ENCODE measurements around the gene PARP16. TPM values are rescaled to one million over a fixed set of nuclear protein-coding genes. Genes with fewer than 3 reads are reported as not detected.

Gene PARP16
- polyA plus RNA-seq, 1 donor from 2014 or later = 23.5 TPM

DNA sequence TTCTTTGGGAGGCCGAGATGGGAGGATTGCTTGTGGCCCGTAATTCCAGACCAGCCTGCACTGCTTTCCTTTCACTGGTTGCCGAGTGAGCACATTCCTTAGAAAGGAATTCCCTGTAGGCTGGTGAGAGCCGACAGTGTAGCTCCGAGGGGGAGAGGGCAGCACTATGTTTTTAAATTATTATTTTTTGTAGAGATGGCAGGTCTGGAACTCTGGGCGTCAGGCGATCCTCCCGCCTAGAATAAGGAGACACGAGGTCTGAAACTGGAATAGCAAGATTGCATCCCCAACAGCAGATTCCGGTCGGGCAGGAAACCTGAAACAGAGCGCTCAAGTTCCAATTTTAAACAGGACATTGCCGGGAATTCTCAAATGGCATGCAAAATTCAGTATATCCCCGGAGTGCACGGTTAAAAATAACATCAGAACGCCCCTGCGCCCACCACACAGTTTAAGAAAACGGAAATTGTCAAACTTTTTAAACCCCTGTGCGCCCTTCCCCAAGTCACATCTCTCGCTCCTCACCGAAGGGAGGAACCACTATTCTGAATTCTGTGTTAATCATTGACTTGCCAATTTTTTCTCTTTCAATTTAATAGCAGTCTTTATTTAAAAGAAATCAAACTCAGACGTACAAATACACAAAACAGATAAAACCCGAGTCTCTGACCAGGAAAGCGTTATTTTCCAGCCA is 17.2 kb upstream of the PARP16 start:
- Mint-ChIP-seq H3K27me3 (no peaks in the 10 kb centered on the region), H3K27ac (peak overlapping the region; percentile 99 to 100 (median 100)), H3K36me3 (no peaks in the 10 kb centered on the region), H3K9me3 (no peaks in the 10 kb centered on the region), H3K4me1 (peaks cover 16 to 22% (median 21%) of the 10 kb centered on the region in 3 donors), H3K4me3 (peak overlapping the region; percentile 92 to 100 (median 98))

DNA sequence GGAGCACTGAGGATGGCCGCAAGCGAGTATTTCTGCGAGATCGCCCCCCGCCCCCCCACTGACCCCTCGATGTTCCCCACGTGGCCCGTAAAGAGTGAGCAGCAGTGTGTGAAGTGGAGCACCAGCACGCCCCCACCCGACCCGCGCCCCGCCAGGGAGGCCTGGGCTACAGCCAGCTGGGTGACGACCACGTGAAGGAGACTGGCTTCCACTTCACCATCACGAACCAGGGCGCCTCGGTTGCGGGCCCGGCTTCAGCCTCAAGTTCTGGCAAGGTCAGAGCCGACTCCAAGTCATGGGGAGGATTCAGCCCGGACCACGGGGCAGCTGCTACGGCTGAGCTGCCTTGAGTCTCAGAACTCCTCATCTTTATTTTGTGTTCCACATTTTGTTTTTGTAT is 15.4 kb upstream of the PARP16 start:
- Mint-ChIP-seq H3K4me3 (peak overlapping the region in 1 of 4 donors; percentile 70), H3K9me3 (no peaks in the 10 kb centered on the region), H3K27me3 (no peaks in the 10 kb centered on the region), H3K27ac (peak overlapping the region in 2 of 3 donors; percentile 56 to 76), H3K4me1 (peaks cover 22 to 29% (median 26%) of the 10 kb centered on the region in 3 donors), H3K36me3 (no peaks in the 10 kb centered on the region)

DNA sequence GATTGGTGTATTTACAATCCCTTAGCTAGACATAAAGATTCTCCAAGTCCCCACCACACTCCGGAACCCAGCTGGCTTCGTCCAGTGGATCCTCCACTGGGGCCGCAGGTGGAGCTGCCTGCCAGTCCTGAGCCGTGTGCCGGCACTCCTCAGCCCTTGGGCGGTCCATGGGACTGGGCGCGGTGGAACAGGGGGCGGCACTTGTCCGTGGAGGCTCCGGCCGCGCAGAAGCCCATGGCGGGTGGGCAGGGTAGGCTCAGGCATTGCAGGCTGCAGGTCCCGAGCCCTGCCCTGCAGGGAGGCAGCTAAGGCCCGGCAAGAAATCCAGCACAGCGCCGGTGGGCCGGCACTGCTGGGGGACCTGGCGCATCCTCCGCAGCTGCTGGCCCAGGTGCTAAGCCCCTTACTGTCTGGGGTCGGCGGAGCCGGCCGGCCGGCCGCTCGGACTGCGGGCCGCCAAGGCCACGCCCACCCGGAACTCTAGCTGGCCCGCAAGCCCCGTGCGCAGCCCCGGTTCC is 14.3 kb upstream of the PARP16 start:
- no peaks in the 10 kb centered on the region for H3K36me3 Mint-ChIP-seq
- no peaks in the 10 kb centered on the region for H3K9me3 Mint-ChIP-seq
- peaks cover 30 to 34% (median 31%) of the 10 kb centered on the region in 3 donors for H3K4me1 Mint-ChIP-seq
- H3K27ac Mint-ChIP-seq = peak overlapping the region in 1 of 3 donors; percentile 90
- peak overlapping the region in 2 of 4 donors; percentile 88 to 95 for H3K4me3 Mint-ChIP-seq
- H3K27me3 Mint-ChIP-seq = no peaks in the 10 kb centered on the region

DNA sequence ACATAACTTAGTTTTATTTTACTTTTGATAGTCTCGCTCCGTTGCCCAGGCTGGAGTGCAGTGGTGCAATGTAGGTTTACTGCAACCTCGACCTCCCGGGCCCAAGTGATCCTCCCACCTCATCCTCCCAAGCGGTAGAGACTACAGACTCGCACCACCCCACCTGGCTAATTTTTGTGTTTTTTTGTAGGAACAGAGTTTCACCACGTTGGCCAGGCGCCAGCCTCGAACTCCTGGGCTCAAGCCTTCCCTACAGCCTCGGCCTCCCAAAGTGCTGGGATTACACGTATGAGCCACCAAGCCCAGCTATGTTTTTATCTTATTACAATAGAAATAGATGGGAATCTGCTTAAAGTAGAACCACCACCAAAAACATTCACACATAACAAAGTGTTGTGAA is 12.0 kb upstream of the PARP16 start:
- Mint-ChIP-seq H3K9me3 (peaks cover 0 to 2% (median 0%) of the 10 kb centered on the region in 3 donors), H3K27ac (peak overlapping the region; percentile 55 to 87 (median 82)), H3K4me1 (peaks cover 22 to 27% (median 24%) of the 10 kb centered on the region in 3 donors), H3K36me3 (no peaks in the 10 kb centered on the region), H3K4me3 (peak overlapping the region in 2 of 4 donors; percentile 25 to 63), H3K27me3 (no peaks in the 10 kb centered on the region)

DNA sequence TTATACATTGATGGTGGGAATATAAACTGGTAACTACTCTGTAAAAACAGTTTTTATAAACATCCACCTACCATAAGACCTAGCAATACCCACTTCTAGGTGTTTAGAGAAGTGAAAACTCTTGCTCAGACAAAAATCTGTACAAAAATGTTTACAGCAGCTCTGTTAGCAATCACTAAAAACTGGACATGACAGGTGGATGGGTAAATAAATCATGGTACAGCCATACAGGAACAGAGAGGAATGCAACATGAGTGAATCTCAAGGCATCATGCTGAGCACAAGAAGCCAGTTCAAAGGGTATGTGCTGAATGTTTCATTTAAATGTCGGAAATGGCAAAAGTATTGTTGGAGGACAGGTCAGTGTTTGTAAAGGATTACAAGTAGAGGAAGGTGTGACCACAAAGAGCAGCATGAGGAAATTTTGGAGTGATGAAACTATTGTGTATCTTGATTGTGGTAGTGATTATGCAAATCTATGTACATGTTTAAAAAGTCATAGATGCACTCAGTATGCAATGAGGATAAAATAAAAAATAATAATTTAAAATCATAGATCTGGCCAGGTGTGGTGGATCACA is 6.3 kb upstream of the PARP16 start:
- Mint-ChIP-seq H3K27me3 (no peaks in the 10 kb centered on the region), H3K4me1 (peaks cover 20 to 26% (median 21%) of the 10 kb centered on the region in 3 donors), H3K27ac (peak overlapping the region in 2 of 3 donors; percentile 76 to 78), H3K9me3 (peaks cover 0 to 2% (median 0%) of the 10 kb centered on the region in 3 donors), H3K4me3 (peak overlapping the region in 2 of 4 donors; percentile 2 to 75), H3K36me3 (no peaks in the 10 kb centered on the region)

DNA sequence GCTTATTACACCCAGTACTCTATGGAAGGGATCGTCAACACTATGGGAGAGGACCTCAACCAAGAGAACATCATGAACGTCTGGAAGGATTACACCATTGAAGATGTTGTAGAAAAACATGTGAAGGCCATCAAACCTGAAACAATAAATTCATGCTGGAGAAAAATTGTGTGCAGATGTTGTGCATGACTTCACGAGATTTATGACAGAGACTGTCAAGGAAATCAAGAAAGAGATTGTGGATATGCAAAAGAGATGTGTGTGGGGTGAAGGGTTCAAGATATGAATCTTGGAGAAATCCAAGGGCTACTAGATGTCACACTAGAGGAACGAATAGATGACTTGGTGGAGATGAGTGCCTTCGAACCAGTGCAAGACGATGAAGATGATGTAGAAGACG is 3.5 kb upstream of the PARP16 start:
- Mint-ChIP-seq H3K27ac (peak overlapping the region in 1 of 3 donors; percentile 17), H3K9me3 (no peaks in the 10 kb centered on the region), H3K4me1 (peaks cover 24 to 28% (median 25%) of the 10 kb centered on the region in 3 donors), H3K4me3 (peak overlapping the region in 1 of 4 donors; percentile 42), H3K36me3 (no peaks in the 10 kb centered on the region), H3K27me3 (no peaks in the 10 kb centered on the region)

DNA sequence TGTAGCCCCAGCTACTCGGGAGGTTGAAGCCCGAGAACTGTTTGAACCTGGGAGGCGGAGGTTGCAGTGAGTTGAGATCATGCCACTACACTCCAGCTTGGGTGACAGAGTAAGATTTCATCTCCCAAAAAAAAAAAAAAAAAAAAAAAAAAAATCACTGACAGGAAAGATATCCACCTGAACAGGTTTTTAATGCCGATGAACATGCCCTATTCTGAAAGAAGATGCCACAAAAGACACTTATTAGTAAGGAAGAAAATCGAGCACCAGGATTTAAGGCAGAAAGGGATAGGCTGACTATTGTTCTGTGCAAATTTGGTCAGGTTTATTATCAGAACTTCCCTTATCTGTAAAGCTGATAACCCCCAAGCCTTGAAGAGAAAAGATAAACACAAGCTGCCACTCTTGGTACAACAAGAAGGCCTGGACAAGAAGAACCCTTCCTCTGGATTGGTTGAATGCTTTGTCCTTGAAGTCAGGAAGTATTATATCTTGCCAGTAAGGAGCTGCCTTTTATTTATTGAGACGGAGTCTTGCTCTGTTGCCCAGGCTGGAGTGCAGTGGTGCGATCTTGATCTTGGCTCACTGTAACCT is 2.7 kb upstream of the PARP16 start:
- Mint-ChIP-seq H3K27me3 (no peaks in the 10 kb centered on the region), H3K36me3 (no peaks in the 10 kb centered on the region), H3K9me3 (no peaks in the 10 kb centered on the region), H3K27ac (peak overlapping the region in 1 of 3 donors; percentile 17), H3K4me1 (peaks cover 24 to 28% (median 25%) of the 10 kb centered on the region in 3 donors), H3K4me3 (peak overlapping the region in 1 of 4 donors; percentile 83)

DNA sequence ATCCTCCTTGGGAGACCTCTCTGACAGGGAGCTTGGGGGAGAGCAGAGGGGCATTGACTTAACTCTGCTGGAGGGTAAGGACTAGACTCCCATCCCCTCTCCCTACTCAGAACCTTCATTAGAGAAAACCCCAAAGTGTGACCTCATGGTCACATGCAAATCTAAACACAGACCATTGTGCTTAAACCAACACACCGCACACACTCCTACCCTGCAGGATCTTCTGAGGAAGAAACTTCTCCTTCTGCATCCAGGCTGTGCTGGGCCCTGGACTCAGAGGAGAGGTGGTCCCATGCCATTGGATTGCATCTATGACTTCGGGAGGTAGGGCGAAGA is 805 bp upstream of the PARP16 start:
- H3K4me1 Mint-ChIP-seq = peaks cover 25 to 31% (median 26%) of the 10 kb centered on the region in 3 donors

DNA sequence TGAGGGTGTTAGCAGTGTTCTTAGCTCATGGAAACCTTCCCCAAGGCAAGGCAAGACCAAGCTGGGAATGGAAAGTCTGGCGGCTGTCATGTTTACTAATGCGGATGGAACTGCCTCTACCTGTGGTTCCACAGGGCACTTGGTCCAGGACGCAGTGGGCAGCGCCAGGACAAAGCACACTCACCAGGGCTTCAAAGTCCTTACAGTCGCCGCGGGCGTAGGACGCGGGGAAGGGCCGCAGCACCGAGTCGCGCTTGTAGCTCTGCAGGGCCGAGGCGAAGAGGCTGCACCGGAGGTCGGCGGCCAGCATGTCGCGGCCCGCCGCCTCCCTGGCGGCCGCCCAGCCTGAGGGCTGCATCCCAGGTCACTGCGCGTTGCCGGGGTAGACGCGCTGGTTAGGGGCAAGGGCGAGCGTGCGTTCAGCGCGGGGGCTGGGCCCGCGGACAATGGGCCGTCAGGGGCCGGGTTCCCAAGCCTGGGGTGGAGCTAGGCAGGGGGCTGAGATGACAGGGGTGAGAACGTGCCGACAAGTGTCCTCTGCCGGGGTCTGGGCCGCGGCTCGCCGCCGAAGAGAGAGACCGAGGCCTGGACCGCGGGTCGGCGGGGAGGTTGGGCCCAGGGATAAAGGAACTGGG is 497 bp downstream of the PARP16 start:
- peak overlapping the region; percentile 60 to 82 (median 63) for H3K27ac Mint-ChIP-seq
- H3K4me3 Mint-ChIP-seq = peak overlapping the region; percentile 83 to 96 (median 90)
- no peaks in the 10 kb centered on the region for H3K9me3 Mint-ChIP-seq
- H3K27me3 Mint-ChIP-seq = no peaks in the 10 kb centered on the region
- peaks cover 4% of the 10 kb centered on the region for H3K36me3 Mint-ChIP-seq
- peaks cover 25 to 35% (median 31%) of the 10 kb centered on the region in 3 donors for H3K4me1 Mint-ChIP-seq

More for the DNA sequence above, 805 bp upstream of the PARP16 start:
- no peaks in the 10 kb centered on the region for H3K9me3 Mint-ChIP-seq
- H3K27ac Mint-ChIP-seq = peak overlapping the region; percentile 82 to 89 (median 89)
- peak overlapping the region; percentile 83 to 96 (median 90) for H3K4me3 Mint-ChIP-seq
- no peaks in the 10 kb centered on the region for H3K36me3 Mint-ChIP-seq
- no peaks in the 10 kb centered on the region for H3K27me3 Mint-ChIP-seq

DNA sequence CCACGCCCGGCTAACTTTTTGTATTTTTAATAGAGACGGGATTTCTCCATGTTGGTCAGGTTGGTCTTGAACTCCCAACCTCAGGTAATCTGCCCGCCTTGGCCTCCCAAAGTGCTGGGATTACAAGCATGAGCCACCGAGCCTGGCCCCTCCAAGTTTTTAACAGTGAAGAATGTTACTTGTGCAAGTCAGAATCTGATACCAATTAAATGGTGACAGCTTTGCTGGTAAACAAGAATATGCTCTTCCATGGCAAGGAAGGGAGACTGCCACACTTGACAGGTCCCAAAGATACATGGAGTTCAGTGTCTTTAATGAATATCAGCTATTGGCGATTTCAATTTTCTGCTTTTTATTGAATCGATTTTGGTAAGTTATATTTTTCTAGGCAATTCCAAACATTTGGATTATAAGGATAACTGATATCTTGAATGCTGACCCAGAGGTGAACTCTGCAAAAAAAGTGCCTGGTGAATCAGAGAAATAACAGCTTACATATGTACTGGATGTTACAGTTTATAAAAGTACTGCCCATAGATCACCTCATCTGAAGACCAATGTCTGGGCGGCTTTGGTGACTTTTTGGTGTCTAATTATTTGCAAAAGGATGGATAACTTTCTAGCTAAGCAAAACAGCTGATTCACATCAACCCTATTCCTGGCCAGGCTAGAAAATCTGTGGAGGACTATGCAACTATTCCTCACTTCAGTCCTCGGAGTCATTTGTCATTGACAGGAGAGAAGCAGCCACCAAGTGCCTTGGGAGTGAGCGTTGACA is 1.2 kb downstream of the PARP16 start:
- H3K9me3 Mint-ChIP-seq = no peaks in the 10 kb centered on the region
- peak overlapping the region in 2 of 3 donors; percentile 60 to 82 for H3K27ac Mint-ChIP-seq
- peaks cover 25 to 35% (median 28%) of the 10 kb centered on the region in 3 donors for H3K4me1 Mint-ChIP-seq
- peak overlapping the region; percentile 83 to 96 (median 90) for H3K4me3 Mint-ChIP-seq
- H3K36me3 Mint-ChIP-seq = peaks cover 4% of the 10 kb centered on the region
- H3K27me3 Mint-ChIP-seq = no peaks in the 10 kb centered on the region

DNA sequence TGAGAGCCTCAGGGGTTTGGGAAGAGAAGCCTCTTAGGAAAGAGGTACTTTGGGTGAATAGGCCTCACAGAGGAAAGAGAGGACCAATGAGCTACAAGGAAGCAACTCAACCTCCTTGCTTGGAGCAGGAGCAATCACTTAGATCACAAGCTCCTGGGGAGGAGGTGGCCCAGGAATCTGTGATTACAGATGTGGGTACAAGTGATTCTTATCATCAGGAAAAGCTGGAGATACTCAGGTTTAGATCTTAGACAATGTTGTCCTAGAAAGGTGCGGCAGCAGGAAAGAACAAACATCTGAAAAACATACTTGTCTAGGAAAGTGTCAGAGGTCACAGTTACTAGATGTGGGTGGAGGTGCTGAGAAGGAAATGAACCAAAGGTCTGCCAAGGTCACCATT is 8.2 kb downstream of the PARP16 start:
- no peaks in the 10 kb centered on the region for H3K27me3 Mint-ChIP-seq
- peaks cover 10 to 15% (median 13%) of the 10 kb centered on the region in 3 donors for H3K4me1 Mint-ChIP-seq
- H3K9me3 Mint-ChIP-seq = no peaks in the 10 kb centered on the region
- peaks cover 10% of the 10 kb centered on the region for H3K36me3 Mint-ChIP-seq
- no peak overlapping the region for H3K4me3 Mint-ChIP-seq
- H3K27ac Mint-ChIP-seq = no peak overlapping the region

DNA sequence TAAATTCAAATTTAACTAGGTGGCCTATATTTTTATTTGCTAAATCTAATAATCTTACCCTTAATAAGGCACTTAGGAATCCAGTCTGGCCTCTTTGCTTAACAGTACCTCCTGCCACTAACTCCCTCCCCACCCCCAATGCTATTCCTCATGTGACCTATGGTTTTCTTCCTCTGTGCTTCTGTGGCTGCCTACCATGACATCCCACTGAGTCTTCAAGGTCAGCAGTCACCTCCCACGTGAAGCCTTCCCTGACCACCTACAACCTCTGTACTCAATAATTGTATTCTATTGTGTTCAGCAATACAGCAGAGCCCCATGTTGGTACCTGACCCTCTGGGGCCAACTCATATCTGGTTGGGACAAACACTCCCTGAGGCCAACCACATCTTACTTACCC is 9.7 kb downstream of the PARP16 start:
- Mint-ChIP-seq H3K9me3 (no peaks in the 10 kb centered on the region), H3K36me3 (peaks cover 7% of the 10 kb centered on the region), H3K27me3 (no peaks in the 10 kb centered on the region), H3K4me1 (peaks cover under 1 to 6% (median 3%) of the 10 kb centered on the region in 3 donors), H3K4me3 (no peak overlapping the region), H3K27ac (no peak overlapping the region)

DNA sequence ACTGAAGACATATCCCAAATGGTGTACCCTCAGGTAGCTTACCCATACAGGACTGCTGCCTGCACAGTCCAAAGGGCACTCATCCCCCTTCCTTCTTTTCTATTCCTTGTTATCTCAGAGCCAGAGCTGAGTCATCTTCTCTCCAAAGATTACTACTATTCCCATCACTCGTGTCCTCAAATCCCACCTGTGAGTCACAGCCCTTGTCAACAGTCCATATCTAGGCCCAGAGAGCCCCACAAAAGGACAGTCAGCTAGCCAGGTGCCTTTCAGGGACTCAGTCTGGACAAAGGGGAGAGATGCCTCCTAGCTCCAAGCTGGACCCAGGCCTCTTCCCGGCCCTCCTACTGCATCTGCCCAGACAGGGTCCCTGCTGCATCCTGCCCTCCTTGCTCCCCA is 11.0 kb downstream of the PARP16 start:
- Mint-ChIP-seq H3K4me1 (peaks cover 0 to 6% (median 3%) of the 10 kb centered on the region in 3 donors), H3K27me3 (no peaks in the 10 kb centered on the region), H3K9me3 (no peaks in the 10 kb centered on the region), H3K4me3 (no peak overlapping the region), H3K27ac (no peak overlapping the region), H3K36me3 (peaks cover 6% of the 10 kb centered on the region)

DNA sequence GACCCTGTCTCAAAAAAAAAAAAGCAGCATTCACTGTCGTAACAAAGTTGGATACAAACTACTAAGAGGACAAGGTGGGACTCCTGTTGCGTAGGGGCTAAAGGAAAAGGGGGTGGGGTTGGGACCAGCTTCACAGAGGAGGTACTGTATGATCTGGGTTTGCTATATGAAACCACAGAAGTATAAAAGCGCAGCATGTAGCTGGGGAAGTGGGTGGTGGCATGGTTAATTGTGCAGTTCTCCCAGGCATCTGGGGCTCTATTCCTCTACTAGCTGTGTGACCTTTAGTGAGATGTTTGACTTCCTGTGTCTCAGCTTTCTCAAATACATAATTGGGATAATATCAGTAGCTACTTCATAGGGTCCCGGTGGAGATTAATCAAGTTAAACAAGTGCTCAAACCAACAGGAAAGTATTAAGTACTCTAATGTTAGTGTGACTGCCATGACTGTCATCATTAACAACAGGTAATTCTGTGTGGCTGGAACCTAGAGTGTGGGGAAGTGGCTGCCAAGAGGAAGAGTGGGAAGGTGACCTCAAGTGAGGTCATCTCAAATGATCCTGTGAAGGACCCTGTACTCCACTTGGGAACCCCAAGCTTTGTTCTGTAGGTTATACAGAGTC is 11.5 kb downstream of the PARP16 start:
- Mint-ChIP-seq H3K27ac (no peak overlapping the region), H3K4me1 (peaks cover 0 to 6% (median 3%) of the 10 kb centered on the region in 3 donors), H3K27me3 (no peaks in the 10 kb centered on the region), H3K9me3 (no peaks in the 10 kb centered on the region), H3K4me3 (no peak overlapping the region), H3K36me3 (peaks cover 6% of the 10 kb centered on the region)

Data from IgD-negative memory B cell (primary cell).